Neural crest cell (in vitro differentiated cells): Measurements from ENCODE around the gene YBX2. TPM values are rescaled to one million over a fixed set of nuclear protein-coding genes. Genes with fewer than 3 reads are reported as not detected.

Experiments used
- DNase-seq: peaks from one replicate; pipeline ENCODE4 v3.0.0; 2021; ENCODE audit warnings: low read depth, mixed read lengths, low spot score
- H3K27ac Mint-ChIP-seq: one replicate; pipeline ENCODE4 v1.8.0; 2021; ENCODE audit warnings: mild to moderate bottlenecking, mixed read lengths; ENCODE audit not compliant: unreplicated experiment
- H3K27me3 Mint-ChIP-seq: 2 replicates; pipeline ENCODE4 v1.8.0; 2021; ENCODE audit warnings: low read depth, mild to moderate bottlenecking, mixed read lengths
- H3K36me3 Mint-ChIP-seq: 2 replicates; pipeline ENCODE4 v1.8.0; 2021; ENCODE audit warnings: low read depth, mild to moderate bottlenecking, mixed read lengths
- H3K4me1 Mint-ChIP-seq: 2 replicates; pipeline ENCODE4 v1.8.0; 2021; ENCODE audit warnings: mixed read lengths
- H3K4me3 Mint-ChIP-seq: one replicate; pipeline ENCODE4 v1.8.0; 2021; ENCODE audit warnings: mild to moderate bottlenecking, mixed read lengths
- H3K9me3 Mint-ChIP-seq: 2 replicates; pipeline ENCODE4 v1.8.0; 2021; ENCODE audit warnings: mixed read lengths
- total RNA-seq: library from RNA; stranded (reverse); gene quantifications from 2 replicates; pipeline ENCODE4 v1.2.1, GENCODE V29; 2021
- TF ChIP-seq, protein P1 (sequence below): fragments of 200-600 bp; sonication (generic); conservative IDR thresholded peaks from 2 replicates; pipeline ENCODE4 v1.5.0; 2021; ENCODE audit warnings: antibody characterized with exemption, mild to moderate bottlenecking

The YBX2 gene
- total RNA-seq, 1 donor from 2014 or later = 0.54 TPM

GRCh38 chr17:7251661-7252175 lies 42.7 kb downstream of the YBX2 start, which contains the start of gene CTDNEP1:
TSS of gene CTDNEP1 (minus strand) at chr17:7251734. CDS start at chr17:7251296, 438 bp downstream.
- Mint-ChIP-seq H3K4me3 (peak within 1 kb of the TSS; percentile 99), H3K27ac (peak within 1 kb of the TSS; percentile 100), H3K9me3 (no peaks in the 10 kb centered on the region), H3K36me3 (peaks cover 16% of the 10 kb centered on the region), H3K4me1 (peaks cover 41% of the 10 kb centered on the region), H3K27me3 (peaks cover 5% of the 10 kb centered on the region)
- TF ChIP-seq, protein P1, sequence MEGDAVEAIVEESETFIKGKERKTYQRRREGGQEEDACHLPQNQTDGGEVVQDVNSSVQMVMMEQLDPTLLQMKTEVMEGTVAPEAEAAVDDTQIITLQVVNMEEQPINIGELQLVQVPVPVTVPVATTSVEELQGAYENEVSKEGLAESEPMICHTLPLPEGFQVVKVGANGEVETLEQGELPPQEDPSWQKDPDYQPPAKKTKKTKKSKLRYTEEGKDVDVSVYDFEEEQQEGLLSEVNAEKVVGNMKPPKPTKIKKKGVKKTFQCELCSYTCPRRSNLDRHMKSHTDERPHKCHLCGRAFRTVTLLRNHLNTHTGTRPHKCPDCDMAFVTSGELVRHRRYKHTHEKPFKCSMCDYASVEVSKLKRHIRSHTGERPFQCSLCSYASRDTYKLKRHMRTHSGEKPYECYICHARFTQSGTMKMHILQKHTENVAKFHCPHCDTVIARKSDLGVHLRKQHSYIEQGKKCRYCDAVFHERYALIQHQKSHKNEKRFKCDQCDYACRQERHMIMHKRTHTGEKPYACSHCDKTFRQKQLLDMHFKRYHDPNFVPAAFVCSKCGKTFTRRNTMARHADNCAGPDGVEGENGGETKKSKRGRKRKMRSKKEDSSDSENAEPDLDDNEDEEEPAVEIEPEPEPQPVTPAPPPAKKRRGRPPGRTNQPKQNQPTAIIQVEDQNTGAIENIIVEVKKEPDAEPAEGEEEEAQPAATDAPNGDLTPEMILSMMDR = no peak
- peak; percentile 100 for DNase-seq

GRCh38 chr17:7250695-7251627 lies 43.5 kb downstream of the YBX2 start:
- TF ChIP-seq, protein P1 = no peak
- Mint-ChIP-seq H3K27ac (peak overlapping the region; percentile 96), H3K27me3 (peaks cover 3% of the 10 kb centered on the region), H3K4me1 (peaks cover 41% of the 10 kb centered on the region), H3K4me3 (peak overlapping the region; percentile 99), H3K9me3 (no peaks in the 10 kb centered on the region), H3K36me3 (peaks cover 18% of the 10 kb centered on the region)
- DNase-seq = no peak

GRCh38 chr17:7249830-7250229 lies 44.6 kb downstream of the YBX2 start:
- Mint-ChIP-seq H3K9me3 (no peaks in the 10 kb centered on the region), H3K27me3 (peaks cover 3% of the 10 kb centered on the region), H3K4me3 (peak overlapping the region; percentile 99), H3K36me3 (peaks cover 19% of the 10 kb centered on the region), H3K4me1 (peaks cover 41% of the 10 kb centered on the region), H3K27ac (peak overlapping the region; percentile 75)
- no peak for DNase-seq
- TF ChIP-seq, protein P1 = no peak

DNA sequence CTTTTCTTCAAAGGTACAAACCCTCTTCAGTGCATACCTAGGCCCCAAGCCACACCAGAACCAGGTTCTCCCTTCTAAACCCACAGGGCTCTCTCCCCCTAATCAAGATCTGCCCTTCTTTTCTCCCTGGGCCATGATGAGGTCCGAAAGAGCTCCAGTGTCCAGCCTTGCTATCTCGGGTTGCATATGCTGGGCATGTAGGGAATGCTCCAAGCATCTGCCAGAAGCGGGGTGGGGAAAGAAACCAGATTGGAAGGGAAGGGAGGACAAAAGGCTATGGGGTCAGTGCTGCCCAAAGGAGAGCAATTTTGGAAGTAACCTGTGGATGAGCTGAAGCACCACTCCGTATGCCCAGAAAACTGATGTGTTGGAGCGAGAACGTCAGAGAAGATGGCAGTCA lies 45.2 kb downstream of the YBX2 start:
- H3K4me3 Mint-ChIP-seq = peak overlapping the region; percentile 99
- H3K9me3 Mint-ChIP-seq = no peaks in the 10 kb centered on the region
- H3K27ac Mint-ChIP-seq = no peak overlapping the region
- peaks cover 41% of the 10 kb centered on the region for H3K4me1 Mint-ChIP-seq
- H3K36me3 Mint-ChIP-seq = peaks cover 19% of the 10 kb centered on the region
- no peak for DNase-seq
- peaks cover 3% of the 10 kb centered on the region for H3K27me3 Mint-ChIP-seq
- TF ChIP-seq, protein P1 = no peak

DNA sequence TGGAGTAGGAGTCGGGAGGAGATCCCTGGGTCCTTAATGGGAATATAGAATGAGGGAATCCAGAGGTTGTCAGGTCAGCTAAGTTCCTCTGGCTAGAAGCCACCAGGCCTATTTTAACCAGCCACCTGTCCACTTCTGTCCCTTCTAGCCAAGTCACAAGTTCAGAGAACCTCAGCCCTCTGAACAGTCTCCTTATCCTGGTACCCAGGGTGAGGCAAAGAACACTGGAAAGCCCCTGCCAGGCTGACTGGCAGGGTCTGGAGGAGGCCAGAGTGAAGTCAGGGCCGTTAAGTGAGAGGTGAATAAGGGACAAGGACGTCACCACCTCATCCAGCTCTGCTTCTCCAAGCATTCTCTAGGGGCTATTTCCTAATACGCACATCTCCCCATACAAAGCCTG lies 45.6 kb downstream of the YBX2 start:
- peak overlapping the region; percentile 99 for H3K4me3 Mint-ChIP-seq
- TF ChIP-seq, protein P1 = no peak
- peaks cover 3% of the 10 kb centered on the region for H3K27me3 Mint-ChIP-seq
- H3K4me1 Mint-ChIP-seq = peaks cover 41% of the 10 kb centered on the region
- H3K27ac Mint-ChIP-seq = no peak overlapping the region
- no peaks in the 10 kb centered on the region for H3K9me3 Mint-ChIP-seq
- no peak for DNase-seq
- peaks cover 19% of the 10 kb centered on the region for H3K36me3 Mint-ChIP-seq
